Stimulated activated CD8-positive, alpha-beta memory T cell treated with anti-CD3 and anti-CD28 coated beads, Interleukin-4, amount 100 ng/mL, for 1 hour (primary cell): Measurements from ENCODE around the gene KRTAP20-2.

Experiments used
- DNase-seq, 2 donors: peaks; one replicate each; pipeline ENCODE4 v3.0.0-alpha.2; 2020; ENCODE audit warnings: low read depth in 2 of 2, low spot score in 1 of 2

The KRTAP20-2 gene

DNA sequence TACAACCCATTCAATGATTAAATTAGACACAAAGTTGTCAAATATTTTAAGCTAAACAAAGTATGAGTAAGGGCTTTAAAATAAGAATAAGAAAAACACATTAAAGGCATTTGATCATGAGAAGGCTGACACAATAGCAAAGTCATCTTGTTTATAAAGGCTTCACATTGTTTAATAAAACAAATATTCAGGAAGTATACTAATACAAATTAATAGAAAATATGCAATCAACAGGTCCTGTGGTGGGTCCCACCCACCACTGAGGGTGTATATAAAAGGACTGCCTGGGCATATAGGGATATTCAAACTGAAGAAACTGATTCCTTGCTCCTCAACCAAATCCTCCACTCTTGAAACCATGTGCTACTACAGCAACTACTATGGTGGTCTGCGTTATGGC, at the start of gene KRTAP20-2:
TSS of gene KRTAP20-2 (plus strand) at position 301 of the 400 bp plus-strand sequence. CDS start at position 359, 58 bp downstream.
- DNase-seq: no peak

DNA sequence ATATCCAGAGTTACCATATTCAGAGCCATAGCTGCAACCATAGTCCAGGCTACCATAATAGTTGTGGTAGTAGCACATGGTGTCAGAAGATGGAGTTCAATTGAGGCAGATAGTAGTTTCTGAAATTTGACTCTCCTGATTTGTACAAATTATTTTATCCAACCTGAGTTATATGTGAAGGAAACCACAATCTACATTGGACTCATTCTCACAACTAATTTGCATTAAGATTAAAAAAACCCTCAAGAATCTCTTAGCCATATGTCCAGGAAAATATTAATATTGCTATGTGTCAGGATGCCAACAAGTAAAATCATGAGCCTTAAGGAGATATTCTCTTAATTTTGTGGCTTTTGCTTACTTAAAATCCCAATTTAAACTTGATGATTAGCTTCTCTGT, 44.7 kb upstream of the KRTAP20-2 start, which contains the start of gene KRTAP22-2:
TSS of gene KRTAP22-2 (minus strand) at position 101 of the 400 bp plus-strand sequence.
- no peak for DNase-seq

DNA sequence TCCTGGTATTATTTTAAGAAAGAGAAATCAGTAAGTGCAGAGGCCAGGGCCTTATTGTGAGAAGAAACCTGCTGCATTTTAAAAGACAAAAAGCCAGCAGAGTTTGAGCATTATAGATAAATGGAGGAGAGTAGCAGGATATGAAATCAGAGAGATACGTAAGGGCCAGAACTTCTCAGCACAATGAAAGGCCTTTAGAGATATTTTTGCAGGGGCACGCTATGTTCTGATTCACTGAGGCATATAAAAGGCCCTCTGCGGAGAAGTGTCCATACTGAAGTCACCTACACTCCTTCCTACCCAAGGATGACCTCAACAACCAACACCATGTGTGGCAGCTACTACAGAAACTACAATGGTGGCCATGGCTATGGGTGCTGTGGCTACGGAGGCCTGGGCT, 42.9 kb upstream of the KRTAP20-2 start, which contains the start of gene KRTAP6-3:
TSS of gene KRTAP6-3 (plus strand) at position 301 of the 400 bp plus-strand sequence. CDS start at position 307, 6 bp downstream.
- DNase-seq: no peak

DNA sequence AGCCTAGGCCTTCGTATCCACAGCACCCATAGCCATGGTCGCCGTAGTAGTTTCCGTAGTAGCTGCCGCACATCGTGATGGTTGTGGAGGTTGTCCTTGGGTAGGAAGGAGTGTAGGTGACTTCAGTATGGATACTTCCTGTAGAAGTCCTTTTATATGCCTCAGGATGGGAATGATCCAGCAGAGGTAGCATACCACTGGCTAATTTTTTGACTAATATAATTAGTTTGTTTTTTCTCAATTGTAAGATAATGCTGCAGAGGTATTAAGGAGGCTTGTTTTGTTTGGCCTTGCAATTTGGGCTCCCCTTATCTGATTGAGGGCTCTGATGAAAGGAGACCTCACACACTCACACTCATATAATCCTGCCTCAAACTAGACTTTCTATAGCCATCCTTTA, 36.2 kb upstream of the KRTAP20-2 start, which contains the start of gene KRTAP6-2:
TSS of gene KRTAP6-2 (minus strand) at position 101 of the 400 bp plus-strand sequence. CDS start at position 73, 28 bp downstream.
- no peak for DNase-seq

- DNase-seq: no peak
These were observed 34.2 kb upstream of the KRTAP20-2 start, which contains the start of gene KRTAP22-1 for GRCh38 chr21:30600787-30601186. Gene KRTAP22-1, plus strand, starts transcription at chr21:30601087.

DNA sequence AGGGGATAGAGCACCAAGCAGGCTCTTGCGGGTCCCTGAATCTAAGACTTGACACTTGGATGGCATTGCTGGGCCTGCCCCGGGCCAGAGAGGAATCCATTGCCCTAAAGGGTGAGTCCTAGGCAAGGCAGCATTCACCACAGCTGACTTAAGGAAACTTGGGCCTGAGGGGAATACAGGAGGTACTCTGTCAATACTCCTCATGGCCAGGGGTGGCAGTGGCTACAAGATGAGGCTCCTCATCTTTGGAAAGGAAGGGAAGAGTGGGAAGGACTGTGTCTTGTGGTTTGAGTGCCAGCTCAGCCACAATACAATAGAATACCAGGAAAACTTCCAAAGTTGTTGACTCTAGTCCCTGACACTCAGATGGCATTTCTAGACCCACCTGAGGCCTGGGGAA, 29.0 kb upstream of the KRTAP20-2 start:
- no peak for DNase-seq

- DNase-seq: no peak
These were observed 22.9 kb upstream of the KRTAP20-2 start for GRCh38 chr21:30612132-30612531.

DNA sequence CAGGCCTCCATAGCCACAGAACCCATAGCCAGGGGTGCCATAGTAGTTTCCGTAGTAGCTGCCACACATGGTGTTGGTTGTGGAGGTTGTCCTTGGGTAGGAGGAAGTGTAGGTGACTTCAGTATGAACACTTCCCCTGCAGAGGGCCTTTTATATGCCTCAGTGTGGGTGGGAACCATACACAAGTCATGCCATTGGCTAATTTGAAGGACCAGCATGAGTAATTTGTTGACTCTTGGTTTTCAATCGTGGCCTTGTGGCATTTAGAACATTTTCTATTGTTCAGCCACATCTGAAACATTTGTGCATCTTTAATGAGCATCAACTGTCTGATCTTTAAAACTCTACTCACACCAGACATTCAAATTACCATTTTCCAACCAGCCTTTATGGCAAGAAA, 21.2 kb upstream of the KRTAP20-2 start, which contains the start of gene KRTAP6-1:
TSS of gene KRTAP6-1 (minus strand) at position 95 of the 400 bp plus-strand sequence. CDS start at position 69, 26 bp downstream.
- DNase-seq: no peak

- DNase-seq: no peak
These were observed 19.8 kb upstream of the KRTAP20-2 start for GRCh38 chr21:30615199-30615598.

GRCh38 chr21:30616125-30616524, 18.9 kb upstream of the KRTAP20-2 start, which contains the start of gene KRTAP20-1:
Gene KRTAP20-1, plus strand, starts transcription at chr21:30616425. Its CDS starts 30 bp downstream, at chr21:30616455.
- no peak for DNase-seq

DNA sequence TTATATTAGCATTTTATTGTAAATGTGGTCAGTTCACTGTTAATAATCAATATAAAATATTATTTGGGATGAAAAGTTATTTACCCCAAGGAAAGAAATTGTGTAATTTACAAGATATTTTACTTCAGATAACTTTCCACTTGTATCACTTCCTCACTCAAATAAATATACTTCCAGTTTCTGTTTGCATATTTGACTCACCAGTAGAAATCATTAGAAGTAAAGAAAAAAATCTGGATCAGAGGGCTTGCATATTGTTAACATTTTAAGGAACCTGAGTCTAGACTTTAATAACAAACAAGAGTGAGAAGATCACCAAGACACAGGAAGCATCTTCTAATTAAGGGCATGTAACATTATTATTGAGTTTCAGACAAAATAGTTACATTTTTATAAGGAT, 14.9 kb upstream of the KRTAP20-2 start:
- no peak for DNase-seq

GRCh38 chr21:30620522-30620921, 14.5 kb upstream of the KRTAP20-2 start, which contains the start of gene KRTAP20-4:
Gene KRTAP20-4, plus strand, starts transcription at chr21:30620627.
- DNase-seq: no peak

DNA sequence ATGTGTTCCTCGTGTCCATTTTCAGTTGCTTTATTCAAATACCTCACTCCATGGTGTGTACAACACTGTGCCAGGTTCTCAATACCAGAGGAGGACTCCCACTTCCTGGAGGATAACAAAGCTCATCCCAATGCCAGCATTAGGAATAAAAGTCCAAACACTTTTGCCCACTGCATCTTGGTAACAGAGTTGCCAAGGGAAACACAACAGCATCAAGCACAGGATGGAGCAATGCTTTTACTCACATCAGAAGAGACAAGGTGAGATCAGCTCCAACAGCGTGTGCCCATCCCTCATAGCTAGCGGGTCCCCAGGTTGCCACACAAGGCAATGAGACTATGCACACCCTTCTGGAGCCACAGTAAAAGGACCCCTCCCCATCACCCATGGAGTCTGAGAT, 11.6 kb upstream of the KRTAP20-2 start:
- no peak for DNase-seq

GRCh38 chr21:30625449-30626165, 9.4 kb upstream of the KRTAP20-2 start:
- no peak for DNase-seq

- DNase-seq: no peak
These were observed 6.9 kb upstream of the KRTAP20-2 start for GRCh38 chr21:30628109-30628508.

DNA sequence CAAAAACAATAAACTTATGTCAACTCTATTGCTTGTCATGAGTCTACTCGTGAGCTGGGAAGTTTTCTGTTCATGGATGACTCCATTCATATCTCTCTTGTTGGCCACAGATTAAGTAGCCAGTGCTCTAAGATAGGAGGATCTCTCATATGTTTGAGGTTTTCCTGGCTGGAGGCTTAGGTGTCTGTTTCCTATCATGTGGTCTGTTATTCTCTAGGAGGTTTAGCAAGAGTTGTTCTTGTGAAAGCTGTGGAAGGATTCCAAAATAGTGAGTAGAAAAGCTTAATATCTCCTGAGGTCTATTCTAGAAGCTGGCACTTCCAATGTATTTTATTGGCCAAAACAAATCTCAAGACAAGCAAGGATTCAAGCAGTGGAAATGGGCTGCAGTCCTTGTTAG, 5.8 kb upstream of the KRTAP20-2 start:
- no peak for DNase-seq

- DNase-seq: no peak
These were observed 3.7 kb downstream of the KRTAP20-2 start for GRCh38 chr21:30638686-30639085.

DNA sequence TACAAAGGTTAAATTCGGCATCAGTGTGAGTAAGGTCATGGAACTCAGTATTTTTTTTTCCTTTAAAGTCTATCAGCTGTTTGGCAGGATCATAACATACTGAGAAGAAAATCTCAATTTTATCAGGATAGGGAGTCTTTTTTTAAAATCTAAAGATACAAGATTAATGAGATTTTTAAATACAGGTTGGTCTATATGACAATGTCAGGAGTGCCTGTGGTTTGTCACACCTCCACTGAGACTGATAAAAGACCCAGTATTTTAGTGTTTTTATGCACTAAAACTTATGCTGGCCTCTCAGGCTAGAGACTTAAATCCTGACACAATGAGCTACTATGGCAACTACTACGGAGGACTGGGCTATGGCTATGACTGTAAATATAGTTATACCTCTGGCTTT, 7.6 kb downstream of the KRTAP20-2 start, which contains the start of gene KRTAP20-3:
TSS of gene KRTAP20-3 (plus strand) at position 301 of the 400 bp plus-strand sequence.
- DNase-seq: no peak

- DNase-seq: no peak
These were observed 12.0 kb downstream of the KRTAP20-2 start for GRCh38 chr21:30646904-30647414.

DNA sequence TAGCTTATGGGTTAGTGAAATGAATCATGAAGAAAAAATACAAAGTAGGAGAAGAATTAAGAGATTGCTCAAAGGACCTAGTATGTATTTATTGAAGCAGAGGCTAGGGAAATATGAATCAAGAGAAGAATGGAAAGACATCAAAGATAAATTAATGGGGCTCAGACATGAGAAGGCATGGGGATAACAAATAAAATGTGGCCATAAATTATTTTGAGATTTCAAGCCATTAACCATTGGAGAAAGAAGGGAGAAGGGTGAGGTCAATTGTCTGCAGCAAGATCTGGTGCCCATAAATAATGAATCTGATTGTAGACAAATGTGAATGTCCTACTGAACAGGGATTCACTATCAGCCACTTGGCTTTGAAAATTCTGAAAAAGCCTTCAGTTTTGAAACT, 17.9 kb downstream of the KRTAP20-2 start:
- no peak for DNase-seq

GRCh38 chr21:30668776-30669175, 33.8 kb downstream of the KRTAP20-2 start:
- DNase-seq: no peak
